Neural progenitor cell (in vitro differentiated cells): ENCODE measurements around the gene SMIM10L2A.

ENCODE experiments used
- CTCF ChIP-seq: fragments of 200-600 bp; sonication (generic); IDR thresholded peaks from 2 replicates; pipeline ENCODE4 v1.5.1; 2017; ENCODE audit warnings: antibody characterized with exemption, mild to moderate bottlenecking
- EZH2 ChIP-seq: fragments of 200-600 bp; sonication (generic); IDR thresholded peaks from 2 replicates; pipeline ENCODE4 v1.6.1; 2017; ENCODE audit warnings: antibody characterized with exemption, mild to moderate bottlenecking, moderate library complexity

- no peak for TF ChIP-seq CTCF
- TF ChIP-seq EZH2 = no peak
Measured at GRCh38 chrX:135397652-135398051, 24.1 kb upstream of the SMIM10L2A start.
